H9 (cell line): Measurements from ENCODE around the gene FBXW9. TPM values are rescaled to one million over a fixed set of nuclear protein-coding genes. Genes with fewer than 3 reads are reported as not detected.

ENCODE experiments used
- DNase-seq: peaks from one replicate; pipeline ENCODE4 v3.0.0-alpha.2; 2017
- H2AFZ ChIP-seq: one replicate; pipeline ENCODE4 v1.6.1; 2013; ENCODE audit warnings: mild to moderate bottlenecking, low read length, control low read depth, moderate library complexity
- H2AK5ac ChIP-seq: 2 replicates; pipeline ENCODE4 v1.6.1; 2013; ENCODE audit warnings: low read length, control low read depth, mixed read lengths; ENCODE audit not compliant: insufficient read length
- H2BK120ac ChIP-seq: one replicate; pipeline ENCODE4 v1.6.1; 2013; ENCODE audit warnings: low read depth, mild to moderate bottlenecking, low read length, control low read depth, inconsistent platforms; ENCODE audit not compliant: poor library complexity, severe bottlenecking
- H2BK12ac ChIP-seq: 2 replicates; pipeline ENCODE4 v1.6.1; 2013; ENCODE audit warnings: low read length, control low read depth, mixed read lengths, low read depth; ENCODE audit not compliant: insufficient read length
- H2BK15ac ChIP-seq: 2 replicates; pipeline ENCODE4 v1.6.1; 2013; ENCODE audit warnings: low read depth, low read length, control low read depth
- H2BK20ac ChIP-seq: one replicate; pipeline ENCODE4 v1.6.1; 2013; ENCODE audit warnings: low read depth, mild to moderate bottlenecking, low read length, control low read depth, inconsistent platforms; ENCODE audit not compliant: poor library complexity, severe bottlenecking
- H2BK5ac ChIP-seq: 2 replicates; pipeline ENCODE4 v1.6.1; 2013; ENCODE audit warnings: low read length, control low read depth, mixed read lengths; ENCODE audit not compliant: insufficient read length
- H3K14ac ChIP-seq: 2 replicates; pipeline ENCODE4 v1.6.1; 2013; ENCODE audit warnings: low read length, control low read depth; ENCODE audit not compliant: insufficient read depth
- H3K18ac ChIP-seq: 2 replicates; pipeline ENCODE4 v1.6.1; 2013; ENCODE audit warnings: low read depth, mild to moderate bottlenecking, mixed read lengths, low read length, control low read depth; ENCODE audit not compliant: insufficient read length
- H3K23ac ChIP-seq: 2 replicates; pipeline ENCODE4 v1.6.1; 2013; ENCODE audit warnings: low read length, control low read depth, mixed read lengths, low read depth; ENCODE audit not compliant: insufficient read length
- H3K23me2 ChIP-seq: 2 replicates; pipeline ENCODE4 v1.6.1; 2013; ENCODE audit warnings: low read depth, mild to moderate bottlenecking, mixed read lengths, low read length, control low read depth; ENCODE audit not compliant: insufficient read length, poor library complexity, severe bottlenecking
- H3K27ac ChIP-seq: 2 replicates; pipeline ENCODE4 v1.5.1; 2013; ENCODE audit warnings: low read length, control low read depth, mixed read lengths, low read depth; ENCODE audit not compliant: insufficient read length
- H3K27me3 ChIP-seq: 2 replicates; pipeline ENCODE4 v1.6.1; 2013; ENCODE audit warnings: low read length, control low read depth, inconsistent platforms; ENCODE audit not compliant: insufficient read depth
- H3K4ac ChIP-seq: 2 replicates; pipeline ENCODE4 v1.6.1; 2013; ENCODE audit warnings: low read depth, mild to moderate bottlenecking, control low read depth, inconsistent platforms, low read length, moderate library complexity
- H3K4me1 ChIP-seq: 2 replicates; pipeline ENCODE4 v1.6.1; 2013; ENCODE audit warnings: low read length, control low read depth, inconsistent platforms; ENCODE audit not compliant: insufficient read depth
- H3K4me2 ChIP-seq: 2 replicates; pipeline ENCODE4 v1.6.1; 2013; ENCODE audit warnings: low read length, control low read depth, mixed read lengths; ENCODE audit not compliant: insufficient read length, insufficient read depth
- H3K56ac ChIP-seq: 2 replicates; pipeline ENCODE4 v1.6.1; 2013; ENCODE audit warnings: low read depth, mild to moderate bottlenecking, mixed read lengths, low read length, control low read depth; ENCODE audit not compliant: insufficient read length
- H3K79me1 ChIP-seq: 2 replicates; pipeline ENCODE4 v1.6.1; 2013; ENCODE audit warnings: low read depth, mild to moderate bottlenecking, moderate library complexity, low read length, control low read depth, inconsistent platforms; ENCODE audit not compliant: insufficient read depth, poor library complexity, severe bottlenecking
- H3K79me2 ChIP-seq: 2 replicates; pipeline ENCODE4 v1.6.1; 2013; ENCODE audit warnings: low read length, control low read depth, inconsistent platforms; ENCODE audit not compliant: insufficient read depth
- H3K9ac ChIP-seq: 2 replicates; pipeline ENCODE4 v1.6.1; 2013; ENCODE audit warnings: low read length, control low read depth, mixed read lengths; ENCODE audit not compliant: insufficient read length; ENCODE audit errors: extremely low read depth
- H3K9me3 ChIP-seq: one replicate; pipeline ENCODE4 v1.6.1; 2013; ENCODE audit warnings: low read depth, low read length, inconsistent platforms; ENCODE audit not compliant: control insufficient read depth
- H3T11ph ChIP-seq: one replicate; pipeline ENCODE4 v1.6.1; 2013; ENCODE audit warnings: mild to moderate bottlenecking, low read length, control low read depth, inconsistent platforms
- H4K20me1 ChIP-seq: one replicate; pipeline ENCODE4 v1.6.1; 2013; ENCODE audit not compliant: control insufficient read depth, insufficient read length, insufficient read depth
- H4K5ac ChIP-seq: 2 replicates; pipeline ENCODE4 v1.6.1; 2013; ENCODE audit warnings: low read depth, mild to moderate bottlenecking, mixed read lengths, low read length, control low read depth; ENCODE audit not compliant: insufficient read length
- H4K8ac ChIP-seq: replicated peaks from 2 replicates; pipeline ENCODE4 v1.6.1; 2013; ENCODE audit warnings: low read length, control low read depth, mixed read lengths, low read depth; ENCODE audit not compliant: insufficient read length
- H4K91ac ChIP-seq: 2 replicates; pipeline ENCODE4 v1.6.1; 2013; ENCODE audit warnings: low read depth, mild to moderate bottlenecking, moderate library complexity, mixed read lengths, low read length, control low read depth; ENCODE audit not compliant: insufficient read length
- H3K27ac Mint-ChIP-seq, 3 experiments: 2 replicates in 2 of 3; 3 replicates in 1 of 3; pipeline ENCODE4 v1.8.0; 2020 to 2021; ENCODE audit warnings: mixed read lengths in 3 of 3, mild to moderate bottlenecking in 1 of 3, moderate library complexity in 1 of 3
- H3K27me3 Mint-ChIP-seq: 2 replicates; pipeline ENCODE4 v1.8.0; 2021; ENCODE audit warnings: low read depth, mild to moderate bottlenecking, moderate library complexity, mixed read lengths
- H3K36me3 Mint-ChIP-seq, 3 experiments: 2 replicates in 2 of 3; 3 replicates in 1 of 3; pipeline ENCODE4 v1.8.0; 2020 to 2021; ENCODE audit warnings: low read depth in 3 of 3, mixed read lengths in 3 of 3; ENCODE audit not compliant: insufficient read depth in 1 of 3
- H3K4me1 Mint-ChIP-seq, 2 experiments: 2 replicates each; pipeline ENCODE4 v1.8.0; 2020; ENCODE audit warnings: mixed read lengths in 2 of 2
- H3K4me3 Mint-ChIP-seq, 2 experiments: 2 replicates in 1 of 2; 3 replicates in 1 of 2; pipeline ENCODE4 v1.8.0; 2020 to 2021; ENCODE audit warnings: mild to moderate bottlenecking in 2 of 2, mixed read lengths in 2 of 2, moderate library complexity in 1 of 2
- H3K9me3 Mint-ChIP-seq, 2 experiments: 2 replicates in 1 of 2; 3 replicates in 1 of 2; pipeline ENCODE4 v1.8.0; 2020; ENCODE audit warnings: mild to moderate bottlenecking in 2 of 2, mixed read lengths in 2 of 2, moderate library complexity in 1 of 2
- WGBS: extraction: QIAGEN DNeasy Blood & Tissue Kit; methylation state at CpG from one replicate; pipeline ENCODE4 v1.1.7; 2013; ENCODE audit warnings: missing lambda C conversion rate, low lambda C conversion rate, mixed read lengths; ENCODE audit not compliant: insufficient read length; ENCODE audit errors: extremely low coverage; 5-methylcytosine and 5-hydroxymethylcytosine counted together
- total RNA-seq: library from RNA; stranded (reverse); gene quantifications from 2 replicates; pipeline ENCODE4 v1.2.1, GENCODE V29; 2021
- TF ChIP-seq, protein P1 (sequence below): fragments of 200-600 bp; sonication (generic); conservative IDR thresholded peaks from 3 replicates; pipeline ENCODE4 v1.8.0; 2021; ENCODE audit warnings: antibody characterized with exemption, mild to moderate bottlenecking

The FBXW9 gene
- total RNA-seq, 1 experiment from 2014 or later, result 11.7 TPM

DNA sequence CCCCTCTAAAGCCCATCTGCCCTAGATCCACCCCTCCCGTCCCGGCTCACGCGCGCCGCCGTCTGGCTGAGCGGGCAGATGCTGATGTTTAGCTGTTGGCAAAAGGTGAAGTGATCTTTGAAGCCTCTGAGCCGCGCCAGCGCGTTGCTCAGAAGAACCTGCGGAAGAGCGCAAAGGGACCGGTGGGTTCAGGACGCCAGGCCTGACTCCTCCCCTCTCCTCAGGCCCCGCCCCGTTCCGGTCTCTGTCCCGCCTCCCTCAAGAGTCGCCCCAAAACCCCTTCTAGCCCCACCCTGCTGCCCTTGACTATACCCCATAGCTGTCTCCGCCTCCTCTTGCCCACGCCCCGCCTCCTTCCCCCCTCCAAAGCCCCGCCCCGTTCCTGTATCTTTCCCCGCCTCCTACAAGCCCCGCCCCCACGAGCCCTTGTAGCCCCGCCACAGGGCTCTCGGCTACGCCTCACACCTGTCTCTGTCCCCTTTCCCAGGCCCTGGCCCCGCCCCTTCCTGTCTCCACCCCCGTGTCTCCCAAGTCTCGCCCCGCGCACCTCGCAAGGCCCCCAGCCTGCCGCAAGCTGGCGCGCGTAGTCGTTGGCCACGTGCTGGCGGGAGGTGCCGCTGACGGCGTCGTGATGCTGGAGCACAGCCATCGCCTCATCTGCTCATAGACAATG lies 39.4 kb downstream of the FBXW9 start:
- H2BK15ac ChIP-seq, result no peak overlapping the region
- peak overlapping the region; percentile 70 for H3K18ac ChIP-seq
- Mint-ChIP-seq H3K27me3 (no peaks in the 10 kb centered on the region; the same call in 1 of the 2 replicates), H3K36me3 (peaks cover 26 to 56% (median 48%) of the 10 kb centered on the region in 3 experiments), H3K4me1 (peaks cover 0 to 6% of the 10 kb centered on the region in 2 experiments; a peak in 2 of 4 replicates), H3K27ac (peak overlapping the region in 1 of 3 experiments; percentile 77; a peak in 4 of 7 replicates), H3K9me3 (no peaks in the 10 kb centered on the region), H3K4me3 (peak overlapping the region in 1 of 2 experiments; percentile 42; a peak in 2 of 5 replicates)
- H3K4ac ChIP-seq, result no peak overlapping the region
- H2BK20ac ChIP-seq, result no peak overlapping the region
- no peaks in the 10 kb centered on the region for H4K20me1 ChIP-seq
- no peak overlapping the region for H4K8ac ChIP-seq
- H3K4me1 ChIP-seq, result no peaks in the 10 kb centered on the region
- H2AK5ac ChIP-seq, result no peak overlapping the region
- H2BK12ac ChIP-seq, result no peak overlapping the region
- H3K79me1 ChIP-seq, result no peaks in the 10 kb centered on the region
- no peak overlapping the region for H3K9ac ChIP-seq
- H3K79me2 ChIP-seq, result no peaks in the 10 kb centered on the region; the same call in 1 of the 2 replicates
- H3K27ac ChIP-seq, result no peak overlapping the region
- H2BK120ac ChIP-seq, result no peak overlapping the region
- H3K27me3 ChIP-seq, result no peaks in the 10 kb centered on the region
- H3K9me3 ChIP-seq, result no peaks in the 10 kb centered on the region
- no peak overlapping the region for H3T11ph ChIP-seq
- H3K56ac ChIP-seq, result no peak overlapping the region
- WGBS, result no CpG with 5 or more reads among the region's 50 CpGs
- TF ChIP-seq, protein P1, sequence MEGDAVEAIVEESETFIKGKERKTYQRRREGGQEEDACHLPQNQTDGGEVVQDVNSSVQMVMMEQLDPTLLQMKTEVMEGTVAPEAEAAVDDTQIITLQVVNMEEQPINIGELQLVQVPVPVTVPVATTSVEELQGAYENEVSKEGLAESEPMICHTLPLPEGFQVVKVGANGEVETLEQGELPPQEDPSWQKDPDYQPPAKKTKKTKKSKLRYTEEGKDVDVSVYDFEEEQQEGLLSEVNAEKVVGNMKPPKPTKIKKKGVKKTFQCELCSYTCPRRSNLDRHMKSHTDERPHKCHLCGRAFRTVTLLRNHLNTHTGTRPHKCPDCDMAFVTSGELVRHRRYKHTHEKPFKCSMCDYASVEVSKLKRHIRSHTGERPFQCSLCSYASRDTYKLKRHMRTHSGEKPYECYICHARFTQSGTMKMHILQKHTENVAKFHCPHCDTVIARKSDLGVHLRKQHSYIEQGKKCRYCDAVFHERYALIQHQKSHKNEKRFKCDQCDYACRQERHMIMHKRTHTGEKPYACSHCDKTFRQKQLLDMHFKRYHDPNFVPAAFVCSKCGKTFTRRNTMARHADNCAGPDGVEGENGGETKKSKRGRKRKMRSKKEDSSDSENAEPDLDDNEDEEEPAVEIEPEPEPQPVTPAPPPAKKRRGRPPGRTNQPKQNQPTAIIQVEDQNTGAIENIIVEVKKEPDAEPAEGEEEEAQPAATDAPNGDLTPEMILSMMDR, result no peak
- no peak overlapping the region for H4K5ac ChIP-seq
- H2BK5ac ChIP-seq, result no peak overlapping the region
- H3K23me2 ChIP-seq, result no peaks in the 10 kb centered on the region
- no peak overlapping the region for H2AFZ ChIP-seq
- no peak overlapping the region for H4K91ac ChIP-seq
- peak; percentile 97 for DNase-seq
- H3K4me2 ChIP-seq, result no peak overlapping the region
- no peak overlapping the region for H3K23ac ChIP-seq
- no peak overlapping the region for H3K14ac ChIP-seq
